ENCODE results near the gene ASAP2. TPM values are rescaled to one million over a fixed set of nuclear protein-coding genes. Genes with fewer than 3 reads are reported as not detected.

Gene ASAP2
- total RNA-seq, 1 donor: 66.2 TPM

- Histone ChIP-seq H3K27ac (ENCODE audit: low read depth, low read length) (no peak overlapping the region), H3K4me2 (ENCODE audit: insufficient read depth, low read length) (no peak overlapping the region), H3K9me3 (ENCODE audit: low read depth, low read length) (no peaks in the 10 kb centered on the region), H3K79me2 (ENCODE audit: insufficient read depth, low read length) (no peaks in the 10 kb centered on the region), H3K4me3 (ENCODE audit: insufficient read depth, low read length) (no peak overlapping the region), H3K36me3 (ENCODE audit: insufficient read depth, low read length) (no peaks in the 10 kb centered on the region), H3K4me1 (ENCODE audit: insufficient read depth, low read length) (peaks cover 7% of the 10 kb centered on the region), H4K20me1 (ENCODE audit: insufficient read depth, low read length) (no peaks in the 10 kb centered on the region), H3K27me3 (ENCODE audit: insufficient read depth, low read length) (no peaks in the 10 kb centered on the region), H2AFZ (ENCODE audit: low read length) (no peak overlapping the region)
- no peak for TF ChIP-seq CTCF (IDR thresholded peaks at IDR 0.05; ENCODE audit: extremely low read depth, low read depth, low read length)
- no peak for DNase-seq (ENCODE audit: insufficient read length, low spot score, missing footprints)
Measured at GRCh38 chr2:9169349-9170107, 37.1 kb upstream of the ASAP2 start.

DNA sequence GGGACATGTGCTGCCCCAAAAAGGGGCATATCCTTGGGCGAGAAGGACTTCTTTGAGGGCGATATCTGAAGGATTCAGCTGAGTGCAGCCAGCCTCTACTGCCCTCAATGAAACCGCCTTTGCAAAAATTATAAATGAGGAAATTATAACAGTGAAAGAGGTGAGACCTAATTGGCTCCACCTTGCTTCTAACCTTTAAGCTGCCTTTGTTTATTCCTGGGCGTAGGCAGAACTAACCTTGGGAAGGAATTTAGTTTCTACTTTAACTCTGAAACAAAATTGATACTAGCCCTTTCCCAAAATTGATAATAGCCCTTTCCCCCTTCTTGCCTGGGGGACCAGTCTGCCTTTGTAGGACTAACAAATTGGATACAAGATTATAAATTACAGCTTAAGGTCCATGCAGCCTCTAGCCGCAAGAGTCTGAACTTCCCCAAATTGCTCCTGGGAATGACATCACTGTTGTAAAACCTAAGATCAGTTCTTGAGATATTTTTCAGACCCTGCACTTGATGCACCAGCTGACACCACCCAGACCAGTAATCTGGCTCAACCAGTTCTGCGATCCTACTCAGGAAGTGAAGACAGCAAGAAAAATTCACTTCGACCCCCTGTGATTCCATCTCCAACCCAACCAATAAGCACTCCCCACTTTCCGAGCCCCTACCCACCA lies 36.0 kb upstream of the ASAP2 start:
- Histone ChIP-seq H3K4me2 (ENCODE audit: insufficient read depth, low read length) (no peak overlapping the region), H2AFZ (ENCODE audit: low read length) (no peak overlapping the region), H3K36me3 (ENCODE audit: insufficient read depth, low read length) (no peaks in the 10 kb centered on the region), H3K9me3 (ENCODE audit: low read depth, low read length) (no peaks in the 10 kb centered on the region), H3K79me2 (ENCODE audit: insufficient read depth, low read length) (no peaks in the 10 kb centered on the region), H3K27ac (ENCODE audit: low read depth, low read length) (no peak overlapping the region), H3K4me1 (ENCODE audit: insufficient read depth, low read length) (peaks cover 10% of the 10 kb centered on the region), H3K27me3 (ENCODE audit: insufficient read depth, low read length) (no peaks in the 10 kb centered on the region), H3K4me3 (ENCODE audit: insufficient read depth, low read length) (no peak overlapping the region), H4K20me1 (ENCODE audit: insufficient read depth, low read length) (no peaks in the 10 kb centered on the region)
- TF ChIP-seq CTCF (IDR thresholded peaks at IDR 0.05; ENCODE audit: extremely low read depth, low read depth, low read length): no peak
- no peak for DNase-seq (ENCODE audit: insufficient read length, low spot score, missing footprints)

- Histone ChIP-seq H4K20me1 (ENCODE audit: insufficient read depth, low read length) (no peaks in the 10 kb centered on the region), H3K4me2 (ENCODE audit: insufficient read depth, low read length) (peak overlapping the region; percentile 72), H2AFZ (ENCODE audit: low read length) (peak overlapping the region; percentile 67), H3K4me3 (ENCODE audit: insufficient read depth, low read length) (no peak overlapping the region), H3K79me2 (ENCODE audit: insufficient read depth, low read length) (no peaks in the 10 kb centered on the region), H3K4me1 (ENCODE audit: insufficient read depth, low read length) (peaks cover 31% of the 10 kb centered on the region), H3K27ac (ENCODE audit: low read depth, low read length) (peak overlapping the region; percentile 84), H3K27me3 (ENCODE audit: insufficient read depth, low read length) (no peaks in the 10 kb centered on the region), H3K9me3 (ENCODE audit: low read depth, low read length) (no peaks in the 10 kb centered on the region), H3K36me3 (ENCODE audit: insufficient read depth, low read length) (no peaks in the 10 kb centered on the region)
- DNase-seq (ENCODE audit: insufficient read length, low spot score, missing footprints): peak; percentile 94
- no peak for TF ChIP-seq CTCF (IDR thresholded peaks at IDR 0.05; ENCODE audit: extremely low read depth, low read depth, low read length)
Measured at GRCh38 chr2:9174771-9175437, 31.7 kb upstream of the ASAP2 start.

Data from osteoblast (primary cell).